SK-N-SH (cell line): Measurements from ENCODE around the gene WASF1. TPM values are rescaled to one million over a fixed set of nuclear protein-coding genes. Genes with fewer than 3 reads are reported as not detected.

Source experiments
- CTCF ChIA-PET: fragments of 300-600, 350-600 bp; formaldehyde crosslinking; extraction: SDS; loops from one replicate; lab custom pipeline; 2021; lab: Yijun Ruan, JAX
- POLR2A ChIA-PET: fragments of 350-600 bp; sonication (Branson Sonifier 250); formaldehyde crosslinking; extraction: SDS; loops from one replicate; lab custom pipeline; 2020; ENCODE audit warnings: antibody characterized with exemption, inconsistent platforms; lab: Yijun Ruan, JAX
- DNase-seq: peaks from one replicate; pipeline ENCODE4 v3.0.0; 2012
- H2AFZ ChIP-seq: fragments of 200-600 bp; sonication (generic); 2 replicates; pipeline ENCODE4 v1.8.1; 2016; ENCODE audit warnings: antibody characterized with exemption, mild to moderate bottlenecking, low read depth
- H3F3A ChIP-seq: fragments of 200-600 bp; sonication (generic); replicated peaks from 2 replicates; pipeline ENCODE3; 2016; ENCODE audit warnings: antibody characterized with exemption, mild to moderate bottlenecking; ENCODE audit not compliant: insufficient read depth
- H3K27ac ChIP-seq, 2 experiments: fragments of 200-500 bp in 1 of 2; fragments of 200-600 bp in 1 of 2; sonication (Bioruptor generic) in 1 of 2; sonication (generic), shearing (Covaris generic) in 1 of 2; 2 replicates each; pipeline versions ENCODE4 v1.5.1 to v1.6.1; 2014 to 2016; ENCODE audit warnings: low read depth in 2 of 2, inconsistent platforms in 1 of 2, low read length in 1 of 2, mild to moderate bottlenecking in 1 of 2, mixed read lengths in 1 of 2
- H3K27me3 ChIP-seq: fragments of 200-600 bp; sonication (generic), shearing (Covaris generic); 2 replicates; pipeline ENCODE4 v1.6.1; 2016; ENCODE audit warnings: mixed run types; ENCODE audit not compliant: insufficient read depth
- H3K36me3 ChIP-seq, 2 experiments: fragments of 200-500 bp in 1 of 2; fragments of 200-600 bp in 1 of 2; sonication (Bioruptor generic) in 1 of 2; sonication (generic) in 1 of 2; replicated peaks in 1 of 2; 2 replicates each; pipeline versions ENCODE3 to v1.5.1; 2014 to 2016; ENCODE audit warnings: low read length in 1 of 2, mild to moderate bottlenecking in 1 of 2; ENCODE audit not compliant: insufficient read depth in 2 of 2, control insufficient read depth in 1 of 2
- H3K4me1 ChIP-seq, 2 experiments: fragments of 200-500 bp in 1 of 2; fragments of 200-600 bp in 1 of 2; sonication (Bioruptor generic) in 1 of 2; sonication (generic), shearing (Covaris generic) in 1 of 2; 2 replicates each; pipeline versions ENCODE4 v1.5.1 to v1.6.1; 2014 to 2016; ENCODE audit warnings: low read depth in 1 of 2, low read length in 1 of 2, mixed run types in 1 of 2; ENCODE audit not compliant: insufficient read depth in 2 of 2, control insufficient read depth in 1 of 2
- H3K4me2 ChIP-seq: fragments of 200-600 bp; sonication (generic), shearing (Covaris generic); 2 replicates; pipeline ENCODE4 v1.6.1; 2017; ENCODE audit warnings: mixed run types
- H3K4me3 ChIP-seq, 2 experiments: fragments of 200-500 bp in 1 of 2; fragments of 200-600 bp in 1 of 2; sonication (Bioruptor generic) in 1 of 2; sonication (generic), shearing (Covaris generic) in 1 of 2; 2 replicates each; pipeline versions ENCODE4 v1.5.1 to v1.8.1; 2014 to 2016; ENCODE audit warnings: low read depth in 2 of 2, inconsistent platforms in 1 of 2, low read length in 1 of 2, mild to moderate bottlenecking in 1 of 2, mixed read lengths in 1 of 2, moderate library complexity in 1 of 2
- H3K79me2 ChIP-seq: fragments of 200-600 bp; sonication (generic); 2 replicates; pipeline ENCODE4 v1.8.1; 2017; ENCODE audit warnings: mild to moderate bottlenecking; ENCODE audit not compliant: insufficient read depth
- H3K9ac ChIP-seq: fragments of 200-600 bp; sonication (generic); 2 replicates; pipeline ENCODE4 v1.6.1; 2017; ENCODE audit warnings: mixed run types
- H3K9me2 ChIP-seq: fragments of 200-600 bp; sonication (generic); 2 replicates; pipeline ENCODE4 v1.6.1; 2017; ENCODE audit warnings: mixed run types
- H3K9me3 ChIP-seq: fragments of 200-600 bp; sonication (generic); 2 replicates; pipeline ENCODE4 v1.6.1; 2017; ENCODE audit warnings: mixed run types, mild to moderate bottlenecking, moderate library complexity
- H4K20me1 ChIP-seq: fragments of 200-600 bp; sonication (generic); 2 replicates; pipeline ENCODE4 v1.6.1; 2017; ENCODE audit warnings: mild to moderate bottlenecking, mixed run types; ENCODE audit not compliant: insufficient read depth
- CTCF ChIP-seq: fragments of 200-600 bp; sonication (generic); IDR thresholded peaks from 2 replicates; pipeline ENCODE4 v1.6.1; 2017; ENCODE audit warnings: antibody characterized with exemption, mild to moderate bottlenecking, moderate library complexity
- ELF1 ChIP-seq: IDR thresholded peaks from 2 replicates; pipeline ENCODE4 v1.4.0; 2012
- FOSL2 ChIP-seq: IDR thresholded peaks from 2 replicates; pipeline ENCODE4 v1.4.0; 2012; ENCODE audit warnings: low read depth, mild to moderate bottlenecking, moderate library complexity, borderline replicate concordance
- FOXM1 ChIP-seq: IDR thresholded peaks from 2 replicates; pipeline ENCODE4 v1.4.0; 2012; ENCODE audit warnings: low read depth, mild to moderate bottlenecking
- GATA2 ChIP-seq: sonication (generic); formaldehyde crosslinking; IDR thresholded peaks from 2 replicates; pipeline ENCODE4 v1.5.0; 2020; ENCODE audit warnings: mild to moderate bottlenecking, missing genetic modification reagents
- JUND ChIP-seq: IDR thresholded peaks from 2 replicates; pipeline ENCODE4 v1.4.0; 2012
- MEF2A ChIP-seq: IDR thresholded peaks from 2 replicates; pipeline ENCODE4 v1.4.0; 2012; ENCODE audit warnings: low read depth, borderline replicate concordance
- MXI1 ChIP-seq: IDR thresholded peaks from 2 replicates; pipeline ENCODE4 v1.6.1; 2012; ENCODE audit warnings: mild to moderate bottlenecking, low read depth, low read length, improper control_type of control experiment
- NFIC ChIP-seq: IDR thresholded peaks from 2 replicates; pipeline ENCODE4 v1.4.0; 2012; ENCODE audit warnings: borderline replicate concordance
- POLR2AphosphoS5 ChIP-seq: IDR thresholded peaks from 2 replicates; pipeline ENCODE4 v1.6.1; 2012; ENCODE audit warnings: low read depth, low read length
- RAD21 ChIP-seq: IDR thresholded peaks from 2 replicates; pipeline ENCODE4 v1.6.1; 2012; ENCODE audit warnings: mild to moderate bottlenecking, low read length
- RCOR1 ChIP-seq: fragments of 150-350 bp; IDR thresholded peaks from 2 replicates; pipeline ENCODE4 v1.6.1; 2017; ENCODE audit warnings: antibody characterized with exemption, low read length
- RFX5 ChIP-seq: IDR thresholded peaks from 2 replicates; pipeline ENCODE4 v1.6.1; 2012; ENCODE audit warnings: mild to moderate bottlenecking, improper control_type of control experiment, low read length
- RXRA ChIP-seq: IDR thresholded peaks from 2 replicates; pipeline ENCODE4 v1.4.0; 2012; ENCODE audit warnings: low read depth, mild to moderate bottlenecking, borderline replicate concordance
- SIN3A ChIP-seq: IDR thresholded peaks from 2 replicates; pipeline ENCODE4 v1.6.1; 2012; ENCODE audit warnings: low read depth, mild to moderate bottlenecking, low read length, moderate library complexity, borderline replicate concordance
- SMC3 ChIP-seq: IDR thresholded peaks from 2 replicates; pipeline ENCODE4 v1.6.1; 2012; ENCODE audit warnings: low read depth, low read length, improper control_type of control experiment
- TAF1 ChIP-seq: IDR thresholded peaks from 2 replicates; pipeline ENCODE4 v1.6.1; 2012; ENCODE audit warnings: low read depth, mild to moderate bottlenecking, low read length, moderate library complexity, borderline replicate concordance
- TCF12 ChIP-seq: IDR thresholded peaks from 2 replicates; pipeline ENCODE4 v1.4.0; 2012
- TEAD4 ChIP-seq: IDR thresholded peaks from 2 replicates; pipeline ENCODE4 v1.4.0; 2012; ENCODE audit warnings: mild to moderate bottlenecking, borderline replicate concordance; ENCODE audit not compliant: insufficient read depth
- YY1 ChIP-seq: IDR thresholded peaks from 2 replicates; pipeline ENCODE4 v1.4.0; 2012; ENCODE audit warnings: low read depth, mild to moderate bottlenecking
- ZBTB33 ChIP-seq: IDR thresholded peaks from 2 replicates; pipeline ENCODE4 v1.4.0; 2012; ENCODE audit warnings: low read depth, borderline replicate concordance
- polyA plus RNA-seq, 3 experiments: library from polyadenylated mRNA; depleted of rRNA; stranded (reverse); fragments of >200 nt; gene quantifications; 2 replicates each; pipeline ENCODE4 v1.2.3, GENCODE V29; 2012
- TF ChIP-seq, protein P1 (sequence below): fragments of 150-350 bp; IDR thresholded peaks from 2 replicates; pipeline ENCODE4 v1.6.1; 2016; ENCODE audit warnings: mild to moderate bottlenecking, low read depth, low read length
- TF ChIP-seq, protein P2 (sequence below): IDR thresholded peaks from 2 replicates; pipeline ENCODE4 v1.6.1; 2012; ENCODE audit warnings: mild to moderate bottlenecking, low read depth, low read length, moderate library complexity
- TF ChIP-seq, protein P3 (sequence below): IDR thresholded peaks from 2 replicates; pipeline ENCODE4 v1.4.0; 2012; ENCODE audit warnings: low read depth

The WASF1 gene
- polyA plus RNA-seq, 1 of the 3 experiments (the other 2 are of a cell fraction), result 31.4 TPM

GRCh38 chr6:110226261-110226660 lies 46.8 kb upstream of the WASF1 start (continued):
- TF ChIP-seq, protein P1, sequence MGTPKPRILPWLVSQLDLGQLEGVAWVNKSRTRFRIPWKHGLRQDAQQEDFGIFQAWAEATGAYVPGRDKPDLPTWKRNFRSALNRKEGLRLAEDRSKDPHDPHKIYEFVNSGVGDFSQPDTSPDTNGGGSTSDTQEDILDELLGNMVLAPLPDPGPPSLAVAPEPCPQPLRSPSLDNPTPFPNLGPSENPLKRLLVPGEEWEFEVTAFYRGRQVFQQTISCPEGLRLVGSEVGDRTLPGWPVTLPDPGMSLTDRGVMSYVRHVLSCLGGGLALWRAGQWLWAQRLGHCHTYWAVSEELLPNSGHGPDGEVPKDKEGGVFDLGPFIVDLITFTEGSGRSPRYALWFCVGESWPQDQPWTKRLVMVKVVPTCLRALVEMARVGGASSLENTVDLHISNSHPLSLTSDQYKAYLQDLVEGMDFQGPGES, result no peak
- TF ChIP-seq RXRA (no peak), YY1 (no peak), ELF1 (no peak), GATA2 (CRISPR knock-in tag) (no peak), JUND (no peak)

DNA sequence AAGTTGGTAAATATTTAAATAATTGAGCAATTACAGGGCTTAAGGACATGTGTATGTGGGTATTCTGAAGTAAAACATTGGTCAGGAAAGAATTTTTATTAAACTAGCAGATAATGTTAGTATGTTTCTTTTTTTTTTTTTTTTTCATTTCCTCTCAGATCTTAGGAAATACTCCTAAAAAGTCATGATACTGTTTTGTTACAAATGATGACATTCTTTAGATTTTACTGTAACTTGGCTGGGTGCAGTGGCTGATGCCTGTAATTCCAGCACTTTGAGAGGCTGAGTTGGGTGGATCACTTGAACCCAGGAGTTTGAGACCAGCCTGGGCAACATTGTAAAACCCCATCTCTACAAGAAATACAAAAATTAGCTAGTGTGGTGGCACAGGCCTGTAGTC lies 42.3 kb upstream of the WASF1 start:
- no peaks in the 10 kb centered on the region for H3K9me2 ChIP-seq
- ChIA-PET CTCF (no interaction called here), POLR2A (no interaction called here)
- H3K4me2 ChIP-seq, result no peak overlapping the region
- no peaks in the 10 kb centered on the region for H3K79me2 ChIP-seq
- no peak overlapping the region for H3K27ac ChIP-seq
- H3F3A ChIP-seq, result no peaks in the 10 kb centered on the region
- no peaks in the 10 kb centered on the region for H3K27me3 ChIP-seq
- no peaks in the 10 kb centered on the region for H3K9me3 ChIP-seq
- no peaks in the 10 kb centered on the region for H4K20me1 ChIP-seq
- H3K4me1 ChIP-seq, result peaks cover 0 to 7% of the 10 kb centered on the region in 2 experiments; a peak in 1 of 4 replicates
- no peak overlapping the region for H2AFZ ChIP-seq
- TF ChIP-seq TEAD4 (no peak), MXI1 (no peak), ELF1 (no peak), RCOR1 (no peak), SMC3 (no peak), ZBTB33 (no peak), CTCF (no peak), RAD21 (no peak), TCF12 (no peak), RFX5 (no peak), POLR2AphosphoS5 (no peak), FOSL2 (no peak), GATA2 (CRISPR knock-in tag) (no peak), SIN3A (no peak), FOXM1 (no peak), MEF2A (no peak), TAF1 (no peak), NFIC (no peak)
- TF ChIP-seq, protein P2, sequence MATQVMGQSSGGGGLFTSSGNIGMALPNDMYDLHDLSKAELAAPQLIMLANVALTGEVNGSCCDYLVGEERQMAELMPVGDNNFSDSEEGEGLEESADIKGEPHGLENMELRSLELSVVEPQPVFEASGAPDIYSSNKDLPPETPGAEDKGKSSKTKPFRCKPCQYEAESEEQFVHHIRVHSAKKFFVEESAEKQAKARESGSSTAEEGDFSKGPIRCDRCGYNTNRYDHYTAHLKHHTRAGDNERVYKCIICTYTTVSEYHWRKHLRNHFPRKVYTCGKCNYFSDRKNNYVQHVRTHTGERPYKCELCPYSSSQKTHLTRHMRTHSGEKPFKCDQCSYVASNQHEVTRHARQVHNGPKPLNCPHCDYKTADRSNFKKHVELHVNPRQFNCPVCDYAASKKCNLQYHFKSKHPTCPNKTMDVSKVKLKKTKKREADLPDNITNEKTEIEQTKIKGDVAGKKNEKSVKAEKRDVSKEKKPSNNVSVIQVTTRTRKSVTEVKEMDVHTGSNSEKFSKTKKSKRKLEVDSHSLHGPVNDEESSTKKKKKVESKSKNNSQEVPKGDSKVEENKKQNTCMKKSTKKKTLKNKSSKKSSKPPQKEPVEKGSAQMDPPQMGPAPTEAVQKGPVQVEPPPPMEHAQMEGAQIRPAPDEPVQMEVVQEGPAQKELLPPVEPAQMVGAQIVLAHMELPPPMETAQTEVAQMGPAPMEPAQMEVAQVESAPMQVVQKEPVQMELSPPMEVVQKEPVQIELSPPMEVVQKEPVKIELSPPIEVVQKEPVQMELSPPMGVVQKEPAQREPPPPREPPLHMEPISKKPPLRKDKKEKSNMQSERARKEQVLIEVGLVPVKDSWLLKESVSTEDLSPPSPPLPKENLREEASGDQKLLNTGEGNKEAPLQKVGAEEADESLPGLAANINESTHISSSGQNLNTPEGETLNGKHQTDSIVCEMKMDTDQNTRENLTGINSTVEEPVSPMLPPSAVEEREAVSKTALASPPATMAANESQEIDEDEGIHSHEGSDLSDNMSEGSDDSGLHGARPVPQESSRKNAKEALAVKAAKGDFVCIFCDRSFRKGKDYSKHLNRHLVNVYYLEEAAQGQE, result no peak
- TF ChIP-seq, protein P3, sequence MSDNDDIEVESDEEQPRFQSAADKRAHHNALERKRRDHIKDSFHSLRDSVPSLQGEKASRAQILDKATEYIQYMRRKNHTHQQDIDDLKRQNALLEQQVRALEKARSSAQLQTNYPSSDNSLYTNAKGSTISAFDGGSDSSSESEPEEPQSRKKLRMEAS, result no peak
- peaks cover 52 to 56% of the 10 kb centered on the region in 2 experiments for H3K36me3 ChIP-seq
- DNase-seq, result no peak
- no peak overlapping the region for H3K4me3 ChIP-seq
- no peak overlapping the region for H3K9ac ChIP-seq
